K562 (cell line): ENCODE data around the gene AAMDC. TPM values are rescaled to one million over a fixed set of nuclear protein-coding genes. Genes with fewer than 3 reads are reported as not detected.

Source experiments
- BCL6 ChIP-seq: fragments of 250-450 bp; sonication (Bioruptor Pico); IDR thresholded peaks from 2 replicates; pipeline ENCODE4 v1.4.0; 2020
- DLX4 ChIP-seq: fragments of 250-450 bp; sonication (Bioruptor Pico); IDR thresholded peaks from 2 replicates; pipeline ENCODE4 v1.6.1; 2021; ENCODE audit warnings: mild to moderate bottlenecking
- EGR1 ChIP-seq: fragments of 450-650 bp; conservative IDR thresholded peaks from 2 replicates; pipeline ENCODE4 v1.6.1; 2017; ENCODE audit warnings: mild to moderate bottlenecking
- ETS2 ChIP-seq: IDR thresholded peaks from 2 replicates; pipeline ENCODE4 v1.6.1; 2016; ENCODE audit warnings: borderline replicate concordance, missing genetic modification characterization, mild to moderate bottlenecking, moderate library complexity, missing compliant biosample characterization; ENCODE audit not compliant: poor library complexity, severe bottlenecking
- FOSL1 ChIP-seq: fragments of 200-800 bp; sonication (Bioruptor generic); conservative IDR thresholded peaks from 2 replicates; pipeline ENCODE4 v1.6.1; 2016; ENCODE audit warnings: missing genetic modification characterization, missing compliant biosample characterization
- ILK ChIP-seq: fragments of 450-650 bp; IDR thresholded peaks from 2 replicates; pipeline ENCODE4 v1.6.1; 2016; ENCODE audit warnings: missing genetic modification characterization, low read depth, mild to moderate bottlenecking, missing compliant biosample characterization, moderate library complexity, borderline replicate concordance
- KLF13 ChIP-seq: fragments of 450-650 bp; IDR thresholded peaks from 2 replicates; pipeline ENCODE4 v1.6.1; 2016; ENCODE audit warnings: missing genetic modification characterization, low read depth, mild to moderate bottlenecking, missing compliant biosample characterization, moderate library complexity, borderline replicate concordance
- MCM2 ChIP-seq: fragments of 450-650 bp; IDR thresholded peaks from 2 replicates; pipeline ENCODE4 v1.6.1; 2017; ENCODE audit warnings: low read depth, mild to moderate bottlenecking
- NONO ChIP-seq, 2 experiments: fragments of 200-400 bp in 1 of 2; fragments of 450-650 bp in 1 of 2; formaldehyde crosslinking in 1 of 2; IDR thresholded peaks; 2 replicates each; pipeline ENCODE4 v1.6.1; 2017; ENCODE audit warnings: low read depth in 2 of 2, mild to moderate bottlenecking in 2 of 2, moderate library complexity in 2 of 2, low read length in 1 of 2
- PHB ChIP-seq: fragments of 250-450 bp; sonication (Bioruptor Pico); IDR thresholded peaks from 2 replicates; pipeline ENCODE4 v1.5.0; 2021
- TCF7 ChIP-seq: sonication (generic); IDR thresholded peaks from 2 replicates; pipeline ENCODE4 v1.6.1; 2016; ENCODE audit warnings: antibody characterized with exemption, borderline replicate concordance
- ZBTB7A ChIP-seq: IDR thresholded peaks from 2 replicates; pipeline ENCODE4 v1.6.1; 2011; ENCODE audit warnings: low read depth, mild to moderate bottlenecking, low read length, moderate library complexity, borderline replicate concordance; ENCODE audit not compliant: control insufficient read depth
- ZNF232 ChIP-seq: sonication (generic); formaldehyde crosslinking; IDR thresholded peaks from 2 replicates; pipeline ENCODE4 v1.8.0; 2022; ENCODE audit warnings: mild to moderate bottlenecking, missing genetic modification reagents
- ZNF740 ChIP-seq, 3 experiments: fragments of 200-800 bp in 1 of 3; sonication (Bioruptor generic) in 1 of 3; sonication (generic) in 1 of 3; formaldehyde crosslinking in 1 of 3; IDR thresholded peaks; 2 replicates each; pipeline versions ENCODE4 v1.6.1 to v1.8.0; 2016 to 2022; ENCODE audit warnings: mild to moderate bottlenecking in 2 of 3, missing compliant biosample characterization in 2 of 3, missing genetic modification characterization in 2 of 3, missing genetic modification reagents in 1 of 3
- polyA plus RNA-seq, 8 experiments: library from polyadenylated mRNA; depleted of rRNA in 4 of 8; stranded (reverse) in 5 of 8; unstranded in 3 of 8; fragments of >200 nt; fragmentation: Nextera tagmentation in 2 of 8; fragmentation: Illumina TruSeq in 1 of 8; extraction: Ambion mirVana in 2 of 8; extraction: Trizol in 1 of 8; gene quantifications; 2 replicates each; pipeline versions ENCODE4 v1.2.1 to v1.2.3, GENCODE V29; 2011 to 2014; ENCODE audit warnings: inconsistent platforms in 1 of 8, missing spikeins in 1 of 8
- total RNA-seq, 7 experiments: library from RNA; depleted of rRNA in 6 of 7; stranded (reverse); fragments of >200 nt in 6 of 7; fragmentation: Illumina TruSeq in 2 of 7; extraction: Trizol in 2 of 7; gene quantifications; 2 replicates each; pipeline versions ENCODE4 v1.2.1 to v1.2.3, GENCODE V29; 2011 to 2021; ENCODE audit warnings: low replicate concordance in 1 of 7
- TF ChIP-seq, protein P1 (sequence below): fragments of 250-450 bp; sonication (Bioruptor Pico); IDR thresholded peaks from 2 replicates; pipeline ENCODE4 v1.8.0; 2022; ENCODE audit warnings: inconsistent platforms, mild to moderate bottlenecking, moderate library complexity, borderline replicate concordance
- TF ChIP-seq, protein P2 (sequence below): fragments of 450-650 bp; conservative IDR thresholded peaks from 2 replicates; pipeline ENCODE4 v1.6.1; 2016; ENCODE audit warnings: missing genetic modification characterization, low read depth, mild to moderate bottlenecking, control low read depth, missing compliant biosample characterization
- TF ChIP-seq, protein P3 (sequence below): fragments of 250-450 bp; sonication (Bioruptor Pico); IDR thresholded peaks from 2 replicates; pipeline ENCODE4 v1.8.0; 2022; ENCODE audit warnings: moderate library complexity, mild to moderate bottlenecking, inconsistent platforms
- TF ChIP-seq, protein P4 (sequence below): sonication (generic); formaldehyde crosslinking; IDR thresholded peaks from 2 replicates; pipeline ENCODE4 v1.8.1; 2022; ENCODE audit warnings: missing genetic modification reagents

Gene AAMDC
- total and polyA plus RNA-seq, 9 of the 15 experiments (the other 6 are each of a cell fraction or from before 2014, with no cell fraction given): 10.4 to 40.6 (median 15.6) TPM

DNA sequence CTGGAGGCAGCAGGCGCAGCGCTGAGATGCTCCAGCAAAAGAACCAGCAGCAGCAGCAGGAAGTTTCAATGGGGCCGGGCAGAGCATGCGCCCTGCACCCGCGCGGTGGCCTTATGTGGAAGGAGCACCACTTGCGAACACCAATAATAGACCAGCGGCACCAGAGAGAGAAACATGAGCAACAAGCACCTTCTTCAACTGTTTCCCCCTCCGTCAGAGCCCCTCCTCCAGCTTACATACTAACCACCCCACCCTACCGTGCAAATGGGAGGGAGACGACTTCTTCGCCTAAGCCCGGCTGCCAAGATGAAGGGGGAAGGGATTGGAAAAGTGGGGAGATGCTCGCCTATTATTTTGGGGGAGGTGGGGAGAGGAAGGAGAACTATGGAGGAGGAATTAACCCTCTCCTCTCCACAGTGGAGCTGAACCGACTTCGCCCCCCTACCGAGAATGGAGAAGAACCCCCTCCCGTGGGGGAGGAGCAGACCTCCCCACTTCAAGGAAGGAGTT, 1.5 kb upstream of the AAMDC start (continued):
- TF ChIP-seq, protein P1, sequence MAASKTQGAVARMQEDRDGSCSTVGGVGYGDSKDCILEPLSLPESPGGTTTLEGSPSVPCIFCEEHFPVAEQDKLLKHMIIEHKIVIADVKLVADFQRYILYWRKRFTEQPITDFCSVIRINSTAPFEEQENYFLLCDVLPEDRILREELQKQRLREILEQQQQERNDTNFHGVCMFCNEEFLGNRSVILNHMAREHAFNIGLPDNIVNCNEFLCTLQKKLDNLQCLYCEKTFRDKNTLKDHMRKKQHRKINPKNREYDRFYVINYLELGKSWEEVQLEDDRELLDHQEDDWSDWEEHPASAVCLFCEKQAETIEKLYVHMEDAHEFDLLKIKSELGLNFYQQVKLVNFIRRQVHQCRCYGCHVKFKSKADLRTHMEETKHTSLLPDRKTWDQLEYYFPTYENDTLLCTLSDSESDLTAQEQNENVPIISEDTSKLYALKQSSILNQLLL (CRISPR knock-in tag): no peak
- no peak for TF ChIP-seq DLX4 (CRISPR knock-in tag)
- TF ChIP-seq, protein P2, sequence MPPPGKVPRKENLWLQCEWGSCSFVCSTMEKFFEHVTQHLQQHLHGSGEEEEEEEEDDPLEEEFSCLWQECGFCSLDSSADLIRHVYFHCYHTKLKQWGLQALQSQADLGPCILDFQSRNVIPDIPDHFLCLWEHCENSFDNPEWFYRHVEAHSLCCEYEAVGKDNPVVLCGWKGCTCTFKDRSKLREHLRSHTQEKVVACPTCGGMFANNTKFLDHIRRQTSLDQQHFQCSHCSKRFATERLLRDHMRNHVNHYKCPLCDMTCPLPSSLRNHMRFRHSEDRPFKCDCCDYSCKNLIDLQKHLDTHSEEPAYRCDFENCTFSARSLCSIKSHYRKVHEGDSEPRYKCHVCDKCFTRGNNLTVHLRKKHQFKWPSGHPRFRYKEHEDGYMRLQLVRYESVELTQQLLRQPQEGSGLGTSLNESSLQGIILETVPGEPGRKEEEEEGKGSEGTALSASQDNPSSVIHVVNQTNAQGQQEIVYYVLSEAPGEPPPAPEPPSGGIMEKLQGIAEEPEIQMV (tag): no peak
- no peak for TF ChIP-seq PHB (CRISPR knock-in tag)
- TF ChIP-seq FOSL1 (tag): no peak
- TF ChIP-seq, protein P3, sequence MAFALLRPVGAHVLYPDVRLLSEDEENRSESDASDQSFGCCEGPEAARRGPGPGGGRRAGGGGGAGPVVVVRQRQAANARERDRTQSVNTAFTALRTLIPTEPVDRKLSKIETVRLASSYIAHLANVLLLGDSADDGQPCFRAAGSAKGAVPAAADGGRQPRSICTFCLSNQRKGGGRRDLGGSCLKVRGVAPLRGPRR (CRISPR knock-in tag): no peak
- TF ChIP-seq KLF13 (tag): 0 out of 2 replicates have a peak, but pooled peaks have one; percentile 43
- TF ChIP-seq ETS2: no peak
- no peak for TF ChIP-seq BCL6 (CRISPR knock-in tag)
- TF ChIP-seq ZBTB7A: no peak
- no peak for TF ChIP-seq NONO (IDR thresholded peaks at IDR 0.05; ENCODE audit: low read depth in 2 of 2, low read length in 1 of 2)
- TF ChIP-seq, protein P4, sequence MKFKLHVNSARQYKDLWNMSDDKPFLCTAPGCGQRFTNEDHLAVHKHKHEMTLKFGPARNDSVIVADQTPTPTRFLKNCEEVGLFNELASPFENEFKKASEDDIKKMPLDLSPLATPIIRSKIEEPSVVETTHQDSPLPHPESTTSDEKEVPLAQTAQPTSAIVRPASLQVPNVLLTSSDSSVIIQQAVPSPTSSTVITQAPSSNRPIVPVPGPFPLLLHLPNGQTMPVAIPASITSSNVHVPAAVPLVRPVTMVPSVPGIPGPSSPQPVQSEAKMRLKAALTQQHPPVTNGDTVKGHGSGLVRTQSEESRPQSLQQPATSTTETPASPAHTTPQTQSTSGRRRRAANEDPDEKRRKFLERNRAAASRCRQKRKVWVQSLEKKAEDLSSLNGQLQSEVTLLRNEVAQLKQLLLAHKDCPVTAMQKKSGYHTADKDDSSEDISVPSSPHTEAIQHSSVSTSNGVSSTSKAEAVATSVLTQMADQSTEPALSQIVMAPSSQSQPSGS: no peak
- no peak for TF ChIP-seq EGR1
- no peak for TF ChIP-seq ZNF740 (CRISPR knock-in tag; IDR thresholded peaks at IDR 0.05)
- TF ChIP-seq ZNF740 (tag; IDR thresholded peaks at IDR 0.05): no peak
- TF ChIP-seq TCF7: no peak
- TF ChIP-seq ZNF232 (CRISPR knock-in tag): no peak
- no peak for TF ChIP-seq MCM2
- TF ChIP-seq ILK (tag): no peak
